Liver (tissue), 3 donors: ENCODE results near the gene MST1.

Experiments used
- ATF3 ChIP-seq: IDR thresholded peaks from 2 replicates; pipeline ENCODE4 v1.6.1; 2016; ENCODE audit warnings: antibody characterized with exemption
- CTCF ChIP-seq: fragments of 150-350 bp; IDR thresholded peaks from 2 replicates; pipeline ENCODE4 v1.5.1; 2017; ENCODE audit warnings: improper control_type of control experiment, low read depth, low read length; ENCODE audit not compliant: missing input control
- EGR1 ChIP-seq, 2 donors: IDR thresholded peaks; 2 replicates each; pipeline ENCODE4 v1.6.1; 2016 to 2018; ENCODE audit warnings: antibody characterized with exemption in 2 of 2, low read depth in 2 of 2
- GABPA ChIP-seq, 2 donors: IDR thresholded peaks in 1 of 2; conservative IDR thresholded peaks in 1 of 2; 2 replicates each; pipeline ENCODE4 v1.6.1; 2016; ENCODE audit warnings: antibody characterized with exemption in 2 of 2, mild to moderate bottlenecking in 1 of 2, moderate library complexity in 1 of 2
- HNF4A ChIP-seq, 2 donors: conservative IDR thresholded peaks; 2 replicates each; pipeline ENCODE4 v1.6.1; 2016; ENCODE audit warnings: antibody characterized with exemption in 2 of 2, mild to moderate bottlenecking in 2 of 2
- HNF4G ChIP-seq: IDR thresholded peaks from 2 replicates; pipeline ENCODE4 v1.6.1; 2016; ENCODE audit warnings: antibody characterized with exemption
- REST ChIP-seq: IDR thresholded peaks from 2 replicates; pipeline ENCODE4 v1.6.1; 2016; ENCODE audit warnings: antibody characterized with exemption, mild to moderate bottlenecking
- RXRA ChIP-seq, 2 donors: IDR thresholded peaks; 2 replicates each; pipeline ENCODE4 v1.6.1; 2017 to 2018; ENCODE audit warnings: antibody characterized with exemption in 2 of 2, mild to moderate bottlenecking in 1 of 2
- YY1 ChIP-seq: IDR thresholded peaks from 2 replicates; pipeline ENCODE4 v1.6.1; 2016; ENCODE audit warnings: antibody characterized with exemption, mild to moderate bottlenecking
- TF ChIP-seq, protein P1 (sequence below): IDR thresholded peaks from 2 replicates; pipeline ENCODE4 v1.6.1; 2016; ENCODE audit warnings: antibody characterized with exemption
- TF ChIP-seq, protein P2 (sequence below): IDR thresholded peaks from 2 replicates; pipeline ENCODE4 v1.6.1; 2016; ENCODE audit warnings: antibody characterized with exemption
- donor health status: healthy.
- donor health status: healthy.

DNA sequence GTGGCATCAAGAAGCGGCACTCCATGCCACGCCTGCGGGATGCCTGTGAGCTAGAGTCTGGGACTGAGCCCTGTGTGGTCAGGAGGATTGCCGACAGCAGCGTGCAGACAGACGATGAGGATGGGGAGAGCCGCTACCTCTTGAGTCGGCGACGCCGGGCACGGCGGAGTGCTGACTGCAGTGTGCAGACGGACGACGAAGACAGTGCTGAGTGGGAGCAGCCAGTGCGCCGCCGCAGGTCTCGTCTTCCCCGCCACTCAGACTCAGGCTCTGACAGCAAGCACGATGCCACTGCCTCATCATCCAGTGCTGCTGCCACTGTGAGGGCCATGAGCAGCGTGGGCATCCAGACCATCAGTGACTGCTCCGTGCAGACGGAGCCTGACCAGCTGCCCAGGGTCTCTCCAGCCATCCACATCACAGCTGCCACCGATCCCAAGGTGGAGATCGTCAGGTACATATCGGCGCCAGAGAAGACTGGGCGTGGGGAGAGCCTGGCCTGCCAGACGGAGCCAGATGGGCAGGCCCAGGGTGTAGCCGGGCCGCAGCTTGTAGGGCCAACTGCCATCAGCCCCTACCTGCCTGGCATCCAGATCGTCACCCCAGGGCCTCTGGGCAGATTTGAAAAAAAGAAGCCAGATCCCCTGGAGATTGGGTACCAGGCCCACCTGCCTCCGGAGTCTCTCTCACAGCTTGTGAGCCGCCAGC, 31.9 kb downstream of the MST1 start:
- TF ChIP-seq, protein P1, sequence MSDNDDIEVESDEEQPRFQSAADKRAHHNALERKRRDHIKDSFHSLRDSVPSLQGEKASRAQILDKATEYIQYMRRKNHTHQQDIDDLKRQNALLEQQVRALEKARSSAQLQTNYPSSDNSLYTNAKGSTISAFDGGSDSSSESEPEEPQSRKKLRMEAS: no peak
- TF ChIP-seq CTCF: no peak
- TF ChIP-seq YY1: no peak
- TF ChIP-seq ATF3: no peak
- TF ChIP-seq REST: no peak
- TF ChIP-seq, protein P2, sequence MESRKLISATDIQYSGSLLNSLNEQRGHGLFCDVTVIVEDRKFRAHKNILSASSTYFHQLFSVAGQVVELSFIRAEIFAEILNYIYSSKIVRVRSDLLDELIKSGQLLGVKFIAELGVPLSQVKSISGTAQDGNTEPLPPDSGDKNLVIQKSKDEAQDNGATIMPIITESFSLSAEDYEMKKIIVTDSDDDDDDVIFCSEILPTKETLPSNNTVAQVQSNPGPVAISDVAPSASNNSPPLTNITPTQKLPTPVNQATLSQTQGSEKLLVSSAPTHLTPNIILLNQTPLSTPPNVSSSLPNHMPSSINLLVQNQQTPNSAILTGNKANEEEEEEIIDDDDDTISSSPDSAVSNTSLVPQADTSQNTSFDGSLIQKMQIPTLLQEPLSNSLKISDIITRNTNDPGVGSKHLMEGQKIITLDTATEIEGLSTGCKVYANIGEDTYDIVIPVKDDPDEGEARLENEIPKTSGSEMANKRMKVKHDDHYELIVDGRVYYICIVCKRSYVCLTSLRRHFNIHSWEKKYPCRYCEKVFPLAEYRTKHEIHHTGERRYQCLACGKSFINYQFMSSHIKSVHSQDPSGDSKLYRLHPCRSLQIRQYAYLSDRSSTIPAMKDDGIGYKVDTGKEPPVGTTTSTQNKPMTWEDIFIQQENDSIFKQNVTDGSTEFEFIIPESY: no peak
- TF ChIP-seq GABPA (IDR thresholded peaks at IDR 0.05 in 1 of 2, conservative IDR thresholded peaks at IDR 0.05 in 1 of 2): no peak
- no peak for TF ChIP-seq HNF4G
- TF ChIP-seq EGR1 (IDR thresholded peaks at IDR 0.05; ENCODE audit: low read depth in 2 of 2): no peak
- TF ChIP-seq HNF4A (conservative IDR thresholded peaks at IDR 0.05): no peak
- no peak for TF ChIP-seq RXRA (IDR thresholded peaks at IDR 0.05)
